ENCODE measurements around the gene ZNF740. TPM values are rescaled to one million over a fixed set of nuclear protein-coding genes. Genes with fewer than 3 reads are reported as not detected.

The ZNF740 gene
- total RNA-seq, 2 experiments from 2014 or later, result 24.4 to 24.7 TPM

GRCh38 chr12:53221203-53222080 is 40.9 kb downstream of the ZNF740 start:
- ChIA-PET CTCF (interaction anchor here (0.6 to 8.3 kb wide), 3 partner anchors 30 to 1030 kb away, joined by 3 to 68 read pairs (median 19); partner anchors contain the start of gene ESPL1), POLR2A (interaction anchor here (0.8 to 5.6 kb wide), 12 partner anchors 11 to 158 kb away, joined by 3 to 43 read pairs (median 24); partner anchors contain the start of genes AAAS, CSAD, ESPL1 and ITGB7)
- Histone ChIP-seq H3K4me3 (ENCODE audit: low read length) (peak overlapping the region; percentile 77), H3K27me3 (ENCODE audit: control insufficient read depth in 1 of 2, insufficient read depth in 2 of 2, low read length in 2 of 2) (no peaks in the 10 kb centered on the region), H3K4me1 (ENCODE audit: insufficient read depth, low read length) (peaks cover 80% of the 10 kb centered on the region), H3K27ac (ENCODE audit: low read depth in 1 of 2, low read length in 2 of 2) (peak overlapping the region; percentile 92 to 96), H3K36me3 (ENCODE audit: insufficient read depth, low read length) (peaks cover 1% of the 10 kb centered on the region), H3K9me3 (ENCODE audit: control insufficient read depth in 1 of 2, insufficient read depth in 1 of 2, low read length in 2 of 2) (no peaks in the 10 kb centered on the region)
- Mint-ChIP-seq H3K36me3 (ENCODE audit: low read depth) (peaks cover 22% of the 10 kb centered on the region), H3K27ac (peak overlapping the region; percentile 90), H3K4me3 (peak overlapping the region; percentile 100), H3K4me1 (ENCODE audit: low read depth) (peaks cover 83% of the 10 kb centered on the region), H3K9me3 (no peaks in the 10 kb centered on the region), H3K27me3 (no peaks in the 10 kb centered on the region)
- no peak for ATAC-seq (ENCODE audit: poor library complexity)
- intact Hi-C loops (cut with DNase I, micrococcal nuclease), result loop anchor here in 1 of 2 experiments (1.0 to 5.0 kb wide), 3 partner anchors 11 to 46 kb away; partner anchors contain the start of genes CSAD, ESPL1, RARG and ZNF740
- peak in 11 of 14 experiments; percentile 25 to 75 (median 44) for DNase-seq
- TF ChIP-seq, protein P1, sequence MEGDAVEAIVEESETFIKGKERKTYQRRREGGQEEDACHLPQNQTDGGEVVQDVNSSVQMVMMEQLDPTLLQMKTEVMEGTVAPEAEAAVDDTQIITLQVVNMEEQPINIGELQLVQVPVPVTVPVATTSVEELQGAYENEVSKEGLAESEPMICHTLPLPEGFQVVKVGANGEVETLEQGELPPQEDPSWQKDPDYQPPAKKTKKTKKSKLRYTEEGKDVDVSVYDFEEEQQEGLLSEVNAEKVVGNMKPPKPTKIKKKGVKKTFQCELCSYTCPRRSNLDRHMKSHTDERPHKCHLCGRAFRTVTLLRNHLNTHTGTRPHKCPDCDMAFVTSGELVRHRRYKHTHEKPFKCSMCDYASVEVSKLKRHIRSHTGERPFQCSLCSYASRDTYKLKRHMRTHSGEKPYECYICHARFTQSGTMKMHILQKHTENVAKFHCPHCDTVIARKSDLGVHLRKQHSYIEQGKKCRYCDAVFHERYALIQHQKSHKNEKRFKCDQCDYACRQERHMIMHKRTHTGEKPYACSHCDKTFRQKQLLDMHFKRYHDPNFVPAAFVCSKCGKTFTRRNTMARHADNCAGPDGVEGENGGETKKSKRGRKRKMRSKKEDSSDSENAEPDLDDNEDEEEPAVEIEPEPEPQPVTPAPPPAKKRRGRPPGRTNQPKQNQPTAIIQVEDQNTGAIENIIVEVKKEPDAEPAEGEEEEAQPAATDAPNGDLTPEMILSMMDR (IDR thresholded peaks at IDR 0.05), result no peak

GRCh38 chr12:53222170-53222721 is 41.7 kb downstream of the ZNF740 start:
- H3K27me3 ChIP-seq (ENCODE audit: control insufficient read depth in 1 of 2, insufficient read depth in 2 of 2, low read length in 2 of 2), result no peaks in the 10 kb centered on the region
- Mint-ChIP-seq H3K36me3 (ENCODE audit: low read depth) (peaks cover 22% of the 10 kb centered on the region), H3K4me1 (ENCODE audit: low read depth) (peaks cover 82% of the 10 kb centered on the region), H3K27me3 (no peaks in the 10 kb centered on the region), H3K4me3 (peak overlapping the region; percentile 78), H3K9me3 (no peaks in the 10 kb centered on the region), H3K27ac (peak overlapping the region; percentile 82)
- TF ChIP-seq, protein P1 (IDR thresholded peaks at IDR 0.05), result no peak
- POLR2A ChIA-PET, result interaction anchor here (0.7 to 1.5 kb wide), 4 partner anchors 9 to 73 kb away, joined by 3 to 5 read pairs (median 4); partner anchors contain the start of gene PFDN5
- DNase-seq (no peak), ATAC-seq (ENCODE audit: poor library complexity) (no peak)
- intact Hi-C loops (cut with DNase I, micrococcal nuclease), result loop anchor here in 1 of 2 experiments (1.0 to 5.0 kb wide), 3 partner anchors 10 to 45 kb away; partner anchors contain the start of genes CSAD, ESPL1, RARG and ZNF740
- peaks cover 7% of the 10 kb centered on the region for H3K36me3 ChIP-seq (ENCODE audit: insufficient read depth, low read length)
- H3K4me3 ChIP-seq (ENCODE audit: low read length), result peak overlapping the region; percentile 77
- peaks cover 78% of the 10 kb centered on the region for H3K4me1 ChIP-seq (ENCODE audit: insufficient read depth, low read length)
- peak overlapping the region; percentile 64 to 68 for H3K27ac ChIP-seq (ENCODE audit: low read depth in 1 of 2, low read length in 2 of 2)
- no peaks in the 10 kb centered on the region for H3K9me3 ChIP-seq (ENCODE audit: control insufficient read depth in 1 of 2, insufficient read depth in 1 of 2, low read length in 2 of 2)
- CTCF ChIA-PET, result no interaction called here

DNA sequence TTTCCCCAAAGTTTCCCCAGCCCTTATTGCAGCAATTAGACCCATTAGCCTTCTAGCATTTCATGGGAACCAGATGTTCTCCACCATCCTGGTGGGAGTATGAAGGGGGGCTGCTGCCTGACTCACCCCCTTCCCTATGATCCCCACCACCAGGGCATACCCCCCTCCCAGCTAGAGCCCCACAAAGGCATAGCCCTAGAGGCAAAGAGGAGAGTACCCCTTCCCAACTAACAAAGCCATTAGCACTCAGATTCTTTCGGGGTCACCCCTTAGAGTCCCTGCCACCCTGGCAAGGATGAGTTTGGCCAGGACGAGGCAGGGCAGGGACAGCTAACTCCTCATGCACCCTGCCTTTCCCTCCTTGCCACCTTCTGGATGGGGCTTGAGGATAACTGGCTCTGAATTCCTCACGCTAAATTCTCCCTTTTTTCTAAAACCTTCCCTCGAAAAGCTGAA is 42.3 kb downstream of the ZNF740 start:
- ATAC-seq (ENCODE audit: poor library complexity) (no peak), DNase-seq (no peak)
- H3K4me3 ChIP-seq (ENCODE audit: low read length), result no peak overlapping the region
- no peaks in the 10 kb centered on the region for H3K9me3 ChIP-seq (ENCODE audit: control insufficient read depth in 1 of 2, insufficient read depth in 1 of 2, low read length in 2 of 2)
- peaks cover 78% of the 10 kb centered on the region for H3K4me1 ChIP-seq (ENCODE audit: insufficient read depth, low read length)
- ChIA-PET POLR2A (interaction anchor here (0.7 to 1.7 kb wide), 7 partner anchors 9 to 72 kb away, joined by 3 to 6 read pairs (median 5); partner anchors contain the start of genes CSAD, PFDN5 and ZNF740), CTCF (no interaction called here)
- TF ChIP-seq, protein P1 (IDR thresholded peaks at IDR 0.05), result no peak
- intact Hi-C loops (cut with DNase I, micrococcal nuclease), result loop anchor here in 1 of 2 experiments (1.0 to 5.0 kb wide), 3 partner anchors 9 to 44 kb away; partner anchors contain the start of genes CSAD, ESPL1, RARG and ZNF740
- peak overlapping the region; percentile 82 for H3K27ac Mint-ChIP-seq
- peaks cover 82% of the 10 kb centered on the region for H3K4me1 Mint-ChIP-seq (ENCODE audit: low read depth)
- no peaks in the 10 kb centered on the region for H3K9me3 Mint-ChIP-seq
- H3K27ac ChIP-seq (ENCODE audit: low read depth in 1 of 2, low read length in 2 of 2), result peak overlapping the region; percentile 64 to 68
- no peaks in the 10 kb centered on the region for H3K27me3 ChIP-seq (ENCODE audit: control insufficient read depth in 1 of 2, insufficient read depth in 2 of 2, low read length in 2 of 2)
- H3K27me3 Mint-ChIP-seq, result no peaks in the 10 kb centered on the region
- H3K4me3 Mint-ChIP-seq, result peak overlapping the region; percentile 78
- H3K36me3 ChIP-seq (ENCODE audit: insufficient read depth, low read length), result peaks cover 11% of the 10 kb centered on the region
- peaks cover 20% of the 10 kb centered on the region for H3K36me3 Mint-ChIP-seq (ENCODE audit: low read depth)
